ELR (cell line): ENCODE data around the gene SNTB2.
A peak's percentile ranks its signal among the peaks of the same experiment; 100 is the strongest.

Experiments
- DNase-seq: peaks from one replicate; pipeline ENCODE4 v3.0.0-alpha.2; 2015; ENCODE audit warnings: low read depth

SNTB2 gene

GRCh38 chr16:69340095-69340644, 153.2 kb downstream of the SNTB2 start:
- DNase-seq: peak; percentile 41

GRCh38 chr16:69344171-69344570, 157.2 kb downstream of the SNTB2 start:
- DNase-seq: no peak

DNA sequence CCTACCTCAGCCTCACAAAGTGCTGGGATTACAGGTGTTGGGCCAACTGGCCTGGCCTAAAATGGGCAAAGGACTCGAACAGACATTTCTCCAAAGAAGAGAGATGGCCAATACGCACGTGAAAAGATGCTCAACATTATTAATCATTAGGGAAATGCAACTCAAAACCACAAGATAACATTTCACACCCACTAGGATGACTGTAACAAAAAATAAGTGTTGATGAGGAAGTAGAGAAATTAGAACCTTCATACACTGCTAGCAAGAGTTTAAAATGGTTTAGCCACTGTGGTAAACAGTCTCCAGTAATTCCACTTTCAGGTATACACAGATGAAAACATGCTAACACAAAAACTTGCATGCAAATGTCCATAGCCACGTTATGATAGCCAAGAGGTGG, 159.0 kb downstream of the SNTB2 start:
- no peak for DNase-seq

GRCh38 chr16:69346683-69347082, 159.7 kb downstream of the SNTB2 start:
- no peak for DNase-seq

- peak; percentile 16 for DNase-seq
These were observed 161.3 kb downstream of the SNTB2 start for GRCh38 chr16:69348222-69348621.

GRCh38 chr16:69349536-69349935, 162.6 kb downstream of the SNTB2 start:
- no peak for DNase-seq

- DNase-seq: no peak
These were observed 163.7 kb downstream of the SNTB2 start for GRCh38 chr16:69350536-69351133.

- DNase-seq: no peak
These were observed 164.5 kb downstream of the SNTB2 start, which contains the start of gene TMED6 for GRCh38 chr16:69351309-69352027. TMED6 (minus strand) TSS chr16:69351786; CDS start chr16:69351753, 33 bp downstream.
